Bone marrow (tissue), 2 donors: ENCODE data around the gene IAH1.
A peak's percentile ranks its signal among the peaks of the same experiment; 100 is the strongest.

Experiments
- DNase-seq, 2 donors: peaks; one replicate each; lab custom pipeline; 2025; lab: John Stamatoyannopoulos, UW

IAH1 gene

GRCh38 chr2:9527995-9528787, 53.8 kb downstream of the IAH1 start:
- no peak for DNase-seq

DNA sequence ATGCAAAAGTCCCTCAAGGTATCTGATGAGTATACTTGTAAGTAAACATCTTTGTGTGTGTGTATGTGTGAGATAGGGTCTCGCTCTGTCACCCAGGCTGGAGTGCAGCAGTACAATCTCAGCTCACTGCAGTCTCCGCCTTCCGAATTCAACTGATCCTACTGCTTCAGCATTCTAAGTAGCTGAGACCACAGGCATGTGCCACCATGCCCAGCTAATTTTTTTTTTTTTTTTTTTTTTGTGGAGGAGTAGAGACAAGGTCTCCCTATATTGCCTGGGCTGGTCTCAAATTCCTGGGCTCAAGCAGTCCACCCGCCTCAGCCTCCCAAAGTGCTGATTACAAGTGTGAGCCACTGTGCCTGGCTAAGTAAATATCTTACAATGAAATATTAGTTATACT, 58.1 kb downstream of the IAH1 start:
- no peak for DNase-seq

- DNase-seq: no peak
Measured at GRCh38 chr2:9533663-9534062, 59.3 kb downstream of the IAH1 start.

DNA sequence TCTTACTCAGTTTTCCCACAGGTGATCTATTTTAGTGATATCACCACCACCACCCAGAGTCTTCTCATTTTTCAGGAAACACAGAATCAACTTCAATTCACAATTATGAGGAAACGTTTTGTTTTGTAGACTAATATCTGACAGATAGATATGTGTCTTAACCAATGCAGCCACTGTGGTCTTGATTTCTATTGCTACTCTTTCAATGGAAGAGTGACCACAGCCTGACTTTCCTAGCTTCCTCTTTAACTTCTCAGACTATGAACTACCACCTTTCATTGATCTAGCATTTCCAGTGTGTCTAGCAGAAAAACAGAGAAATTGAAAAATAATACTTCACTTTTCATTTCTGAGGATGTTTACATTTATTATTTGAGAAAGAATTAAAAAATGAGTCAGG, 60.8 kb downstream of the IAH1 start:
- DNase-seq: no peak

- DNase-seq: no peak
Measured at GRCh38 chr2:9536504-9536903, 62.2 kb downstream of the IAH1 start.

DNA sequence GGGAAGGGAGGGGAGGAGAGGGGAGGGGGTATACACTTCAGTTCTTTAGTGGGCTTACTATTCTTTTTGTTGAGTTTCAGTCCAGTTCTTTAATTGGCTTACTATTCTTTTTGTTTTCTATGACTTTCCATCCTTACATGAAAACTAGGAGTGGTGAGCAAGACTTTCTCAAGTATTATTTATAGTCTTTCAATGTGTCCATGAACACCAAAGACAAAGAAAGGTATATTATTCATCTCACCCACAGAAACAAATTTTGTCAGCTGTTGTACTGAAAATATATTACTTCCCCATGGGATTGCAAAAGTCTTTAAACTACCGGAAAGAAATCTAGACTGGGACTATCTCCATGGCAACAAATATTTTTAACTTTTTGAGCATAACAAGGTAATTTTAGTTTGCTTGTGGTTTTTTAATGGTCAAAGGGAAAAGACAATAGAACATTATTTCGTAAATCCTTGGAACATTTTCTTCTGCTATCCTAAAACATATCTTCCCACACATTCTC, 63.7 kb downstream of the IAH1 start:
- DNase-seq: peak in 1 of 2 donors; percentile 45
